Fibroblast of lung (primary cell): Measurements from ENCODE around the gene PIP5K1C.

Experiments used
- CTCF ChIP-seq, 2 donors: IDR thresholded peaks in 1 of 2; conservative IDR thresholded peaks in 1 of 2; 1 replicate in 1 of 2; 2 replicates in 1 of 2; pipeline ENCODE4 v1.5.1; 2011 to 2012; ENCODE audit warnings: low read length in 2 of 2, control low read depth in 1 of 2, inconsistent platforms in 1 of 2, low read depth in 1 of 2, mild to moderate bottlenecking in 1 of 2
- EZH2 ChIP-seq: IDR thresholded peaks from 2 replicates; pipeline ENCODE4 v1.5.1; 2012; ENCODE audit warnings: low read length, control low read depth, mild to moderate bottlenecking; ENCODE audit errors: missing control alignments

- TF ChIP-seq CTCF (conservative IDR thresholded peaks at IDR 0.05 in 1 of 2, IDR thresholded peaks at IDR 0.05 in 1 of 2; ENCODE audit: low read depth in 1 of 2, low read length in 2 of 2), result no peak
- TF ChIP-seq EZH2, result no peak
Measured at GRCh38 chr19:3645726-3646125, 54.5 kb downstream of the PIP5K1C start.
